ENCODE results near the gene BCKDHB.

DNA sequence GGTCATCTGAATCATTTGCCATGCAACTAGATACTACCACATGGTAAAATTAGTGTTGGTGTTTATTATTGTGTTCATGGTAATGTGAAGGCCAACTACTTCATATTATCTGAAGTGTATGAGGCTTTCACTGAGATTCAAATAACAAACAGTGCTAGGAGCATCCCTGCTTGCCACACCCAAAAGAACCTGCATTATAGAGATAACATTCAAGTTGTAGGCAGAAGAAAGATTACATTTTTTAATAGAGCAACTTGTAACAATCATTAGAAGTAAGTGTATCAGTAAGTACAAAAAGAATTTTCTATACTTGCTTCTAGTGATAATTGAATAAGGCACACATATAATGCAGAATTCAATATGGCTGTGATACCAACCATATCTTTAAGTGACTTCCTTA lies 49.8 kb downstream of the BCKDHB start:
- TF ChIP-seq, protein P1, sequence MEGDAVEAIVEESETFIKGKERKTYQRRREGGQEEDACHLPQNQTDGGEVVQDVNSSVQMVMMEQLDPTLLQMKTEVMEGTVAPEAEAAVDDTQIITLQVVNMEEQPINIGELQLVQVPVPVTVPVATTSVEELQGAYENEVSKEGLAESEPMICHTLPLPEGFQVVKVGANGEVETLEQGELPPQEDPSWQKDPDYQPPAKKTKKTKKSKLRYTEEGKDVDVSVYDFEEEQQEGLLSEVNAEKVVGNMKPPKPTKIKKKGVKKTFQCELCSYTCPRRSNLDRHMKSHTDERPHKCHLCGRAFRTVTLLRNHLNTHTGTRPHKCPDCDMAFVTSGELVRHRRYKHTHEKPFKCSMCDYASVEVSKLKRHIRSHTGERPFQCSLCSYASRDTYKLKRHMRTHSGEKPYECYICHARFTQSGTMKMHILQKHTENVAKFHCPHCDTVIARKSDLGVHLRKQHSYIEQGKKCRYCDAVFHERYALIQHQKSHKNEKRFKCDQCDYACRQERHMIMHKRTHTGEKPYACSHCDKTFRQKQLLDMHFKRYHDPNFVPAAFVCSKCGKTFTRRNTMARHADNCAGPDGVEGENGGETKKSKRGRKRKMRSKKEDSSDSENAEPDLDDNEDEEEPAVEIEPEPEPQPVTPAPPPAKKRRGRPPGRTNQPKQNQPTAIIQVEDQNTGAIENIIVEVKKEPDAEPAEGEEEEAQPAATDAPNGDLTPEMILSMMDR (IDR thresholded peaks at IDR 0.05 in 8 of 11, conservative IDR thresholded peaks at IDR 0.05 in 3 of 11): no peak
- no peak for TF ChIP-seq POLR2AphosphoS5 (IDR thresholded peaks at IDR 0.05)
- no peak for TF ChIP-seq POLR2A (IDR thresholded peaks at IDR 0.05)
